Fibroblast of mammary gland (primary cell): ENCODE results near the gene BTBD16.

ENCODE experiments used
- DNase-seq: peaks from one replicate; pipeline ENCODE4 v3.0.0-alpha.2; 2010; ENCODE audit warnings: low read depth
- H3K4me3 ChIP-seq: 2 replicates; pipeline ENCODE4 v1.5.1; 2011; ENCODE audit warnings: low read depth, mild to moderate bottlenecking, low read length, moderate library complexity; ENCODE audit not compliant: control insufficient read depth
- CTCF ChIP-seq: conservative IDR thresholded peaks from 2 replicates; pipeline ENCODE4 v1.5.1; 2011; ENCODE audit warnings: low read depth, low read length, inconsistent platforms; ENCODE audit not compliant: control insufficient read depth, insufficient read depth

BTBD16 gene

DNA sequence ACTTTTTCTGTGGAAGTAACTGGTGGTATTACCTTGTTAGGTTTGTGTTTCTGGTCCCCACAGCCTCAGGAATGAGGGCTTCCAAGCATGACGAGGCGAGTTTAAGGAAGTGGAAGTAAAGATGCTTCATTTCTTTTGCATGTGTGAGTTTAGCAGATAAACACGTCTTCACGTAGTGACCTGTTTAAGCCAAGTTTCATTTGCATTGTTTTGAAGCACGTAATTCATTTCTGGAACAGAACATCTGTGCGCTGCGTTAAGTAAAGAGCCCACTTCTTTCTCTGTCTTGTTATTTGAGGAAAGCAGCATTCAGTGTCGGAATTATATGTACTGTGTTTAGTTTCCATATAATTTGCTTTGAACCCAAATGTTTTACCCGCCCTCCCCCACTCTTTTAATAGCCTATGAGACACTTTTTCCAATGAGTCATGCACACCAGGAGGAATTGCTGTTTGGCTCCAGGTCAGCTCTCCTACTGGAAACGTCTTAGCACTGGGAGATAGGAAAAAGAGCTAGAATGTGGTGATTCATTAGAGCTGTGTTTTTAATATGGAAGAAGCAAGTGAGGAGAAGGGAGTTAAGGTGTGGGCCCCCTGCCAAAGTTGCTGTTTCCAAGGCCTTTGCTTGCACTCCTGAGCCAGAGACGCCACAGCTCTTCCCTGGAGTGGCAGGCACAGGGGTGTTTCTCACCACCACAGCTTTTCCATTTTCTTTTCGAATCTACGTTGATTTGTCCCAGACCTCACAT is 36.7 kb downstream of the BTBD16 start:
- peak; percentile 98 for DNase-seq
- TF ChIP-seq CTCF = no peak
- H3K4me3 ChIP-seq = peak overlapping the region; percentile 25

- TF ChIP-seq CTCF = no peak
- no peak overlapping the region for H3K4me3 ChIP-seq
- DNase-seq = no peak
Measured at GRCh38 chr10:122308417-122309141, 37.5 kb downstream of the BTBD16 start.

DNA sequence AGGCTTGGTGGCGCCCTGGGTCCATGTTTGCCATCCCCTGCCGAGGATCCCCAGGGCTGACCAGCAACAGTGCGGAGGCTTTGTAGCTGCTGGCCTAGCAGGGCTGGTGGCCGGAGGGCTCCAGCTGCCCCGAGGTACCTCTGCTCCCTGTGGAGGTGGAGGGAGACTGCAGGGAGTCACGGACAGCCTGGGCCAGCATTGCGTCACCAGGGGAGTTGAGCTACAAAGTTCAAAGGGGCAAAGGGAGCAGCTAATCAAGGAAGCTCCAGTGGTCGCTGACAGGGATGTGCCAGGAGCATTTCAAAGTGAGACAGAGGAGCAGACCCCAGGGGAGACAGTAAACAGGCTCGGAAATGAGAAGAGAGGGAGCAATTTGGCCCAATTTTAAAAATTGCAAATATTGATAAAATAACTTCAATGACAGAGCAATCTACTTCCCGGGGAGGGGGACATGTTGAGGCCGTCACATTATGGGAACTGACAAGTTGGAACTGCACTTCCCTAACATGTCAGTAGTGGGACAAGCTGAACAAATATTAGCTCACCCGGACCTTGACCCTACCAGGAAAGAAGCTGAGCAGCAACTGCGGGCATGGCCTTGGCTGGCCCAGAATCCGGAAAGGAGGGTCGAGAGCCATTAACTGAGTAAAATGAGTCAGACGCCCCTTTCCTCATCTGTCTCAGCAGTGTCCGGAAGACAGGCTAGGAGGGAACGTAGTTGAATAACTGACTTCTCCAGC is 39.4 kb downstream of the BTBD16 start:
- no peak for DNase-seq
- no peak for TF ChIP-seq CTCF
- H3K4me3 ChIP-seq = no peak overlapping the region

- no peak for TF ChIP-seq CTCF
- H3K4me3 ChIP-seq = no peak overlapping the region
- DNase-seq = no peak
Measured at GRCh38 chr10:122311051-122311410, 39.9 kb downstream of the BTBD16 start.

- no peak for TF ChIP-seq CTCF
- DNase-seq = no peak
- no peak overlapping the region for H3K4me3 ChIP-seq
Measured at GRCh38 chr10:122311716-122312115, 40.6 kb downstream of the BTBD16 start.

- TF ChIP-seq CTCF = no peak
- DNase-seq = no peak
- no peak overlapping the region for H3K4me3 ChIP-seq
Measured at GRCh38 chr10:122316224-122316884, 45.3 kb downstream of the BTBD16 start.
